K562 (cell line): ENCODE data around the gene EPB41L4A. TPM values are rescaled to one million over a fixed set of nuclear protein-coding genes. Genes with fewer than 3 reads are reported as not detected.

Experiments used
- BRD4 ChIP-seq: fragments of 200-600 bp; sonication (generic); IDR thresholded peaks from 2 replicates; pipeline ENCODE4 v1.6.1; 2017; ENCODE audit warnings: inconsistent platforms
- CC2D1A ChIP-seq: fragments of 450-650 bp; IDR thresholded peaks from 2 replicates; pipeline ENCODE4 v1.6.1; 2017; ENCODE audit warnings: mild to moderate bottlenecking
- CHD2 ChIP-seq: IDR thresholded peaks from 2 replicates; pipeline ENCODE4 v1.6.1; 2011; ENCODE audit warnings: low read depth, low read length
- ERF ChIP-seq: fragments of 450-650 bp; formaldehyde crosslinking; IDR thresholded peaks from 2 replicates; pipeline ENCODE4 v1.4.0; 2020; ENCODE audit warnings: mild to moderate bottlenecking, mixed read lengths
- GATAD2A ChIP-seq: fragments of 450-650 bp; IDR thresholded peaks from 2 replicates; pipeline ENCODE4 v1.6.1; 2017
- MCM5 ChIP-seq: fragments of 450-650 bp; IDR thresholded peaks from 2 replicates; pipeline ENCODE4 v1.6.1; 2016; ENCODE audit warnings: low read depth
- POLR3A ChIP-seq: IDR thresholded peaks from 2 replicates; pipeline ENCODE4 v1.6.1; 2011; ENCODE audit warnings: borderline replicate concordance, mild to moderate bottlenecking, moderate library complexity; ENCODE audit not compliant: insufficient read length, insufficient read depth; ENCODE audit errors: extremely low read depth
- SP2 ChIP-seq: IDR thresholded peaks from 2 replicates; pipeline ENCODE4 v1.6.1; 2011; ENCODE audit warnings: mild to moderate bottlenecking, low read depth, low read length, moderate library complexity; ENCODE audit not compliant: poor library complexity, severe bottlenecking; ENCODE audit errors: extremely low read depth
- ZNF140 ChIP-seq: fragments of 250-450 bp; sonication (Bioruptor Pico); IDR thresholded peaks from 2 replicates; pipeline ENCODE4 v1.8.0; 2021; ENCODE audit warnings: moderate library complexity, mild to moderate bottlenecking, inconsistent platforms
- ZNF778 ChIP-seq: fragments of 450-650 bp; formaldehyde crosslinking; IDR thresholded peaks from 2 replicates; pipeline ENCODE4 v1.4.0; 2020; ENCODE audit warnings: mild to moderate bottlenecking, moderate library complexity
- ZNF785 ChIP-seq: fragments of 250-450 bp; sonication (Bioruptor Pico); IDR thresholded peaks from 2 replicates; pipeline ENCODE4 v1.4.0; 2020; ENCODE audit warnings: mild to moderate bottlenecking
- polyA plus RNA-seq, 8 experiments: library from polyadenylated mRNA; depleted of rRNA in 4 of 8; stranded (reverse) in 5 of 8; unstranded in 3 of 8; fragments of >200 nt; fragmentation: Nextera tagmentation in 2 of 8; fragmentation: Illumina TruSeq in 1 of 8; extraction: Ambion mirVana in 2 of 8; extraction: Trizol in 1 of 8; gene quantifications; 2 replicates each; pipeline versions ENCODE4 v1.2.1 to v1.2.3, GENCODE V29; 2011 to 2014; ENCODE audit warnings: inconsistent platforms in 1 of 8, missing spikeins in 1 of 8
- total RNA-seq, 7 experiments: library from RNA; depleted of rRNA in 6 of 7; stranded (reverse); fragments of >200 nt in 6 of 7; fragmentation: Illumina TruSeq in 2 of 7; extraction: Trizol in 2 of 7; gene quantifications; 2 replicates each; pipeline versions ENCODE4 v1.2.1 to v1.2.3, GENCODE V29; 2011 to 2021; ENCODE audit warnings: low replicate concordance in 1 of 7
- TF ChIP-seq, protein P1 (sequence below): fragments of 250-450 bp; sonication (Bioruptor Pico); IDR thresholded peaks from 2 replicates; pipeline ENCODE4 v1.5.1; 2021; ENCODE audit warnings: mild to moderate bottlenecking
- TF ChIP-seq, protein P2 (sequence below): sonication (generic); formaldehyde crosslinking; IDR thresholded peaks from 2 replicates; pipeline ENCODE4 v1.8.0; 2022; ENCODE audit warnings: mild to moderate bottlenecking, missing genetic modification reagents
- TF ChIP-seq, protein P3 (sequence below): IDR thresholded peaks from 2 replicates; pipeline ENCODE4 v1.6.1; 2012; ENCODE audit warnings: low read depth, low read length, improper control_type of control experiment, borderline replicate concordance
- TF ChIP-seq, protein P4 (sequence below): fragments of 150-350 bp; conservative IDR thresholded peaks from 2 replicates; pipeline ENCODE4 v1.6.1; 2014; ENCODE audit warnings: low read length

The EPB41L4A gene
- total and polyA plus RNA-seq, 9 of the 15 experiments (the other 6 are each of a cell fraction or from before 2014, with no cell fraction given), result 0.04 to 0.35 (median 0.12) TPM; not detected in 3

DNA sequence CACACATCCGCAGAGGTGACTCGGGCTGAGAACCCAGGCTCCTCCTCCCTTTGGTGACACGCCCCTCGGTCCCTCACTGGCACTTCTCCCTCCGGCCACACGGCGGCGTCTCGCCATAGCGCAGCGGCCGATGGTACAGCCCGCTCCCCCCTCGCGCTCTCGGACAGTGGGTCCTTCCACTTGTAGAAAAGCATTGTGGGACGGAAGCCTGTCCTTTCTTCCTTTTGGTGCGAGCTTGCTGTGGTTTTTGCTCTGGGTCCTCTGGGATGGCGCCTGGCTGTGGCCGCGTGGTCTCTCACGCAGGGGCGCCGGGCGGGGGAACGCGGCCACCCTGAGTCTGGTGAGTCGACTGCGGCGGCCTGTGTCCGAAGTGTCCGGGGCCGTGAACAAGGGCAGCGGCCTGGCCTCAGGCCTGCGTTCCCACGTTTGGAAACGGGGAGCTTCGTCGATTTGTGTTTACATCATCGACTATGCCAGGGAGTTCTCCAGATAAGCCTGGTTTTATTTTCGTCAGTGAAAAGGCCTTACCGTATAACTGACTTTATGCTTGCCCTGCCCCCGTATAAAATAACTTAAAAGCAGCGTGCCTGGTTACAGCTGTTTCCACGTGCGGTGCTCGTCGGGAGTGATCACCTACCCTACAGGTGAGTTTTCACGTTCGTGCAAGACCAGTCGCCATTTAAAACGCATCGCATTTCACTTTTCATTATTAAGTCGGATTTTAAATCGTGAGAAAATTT is 258.3 kb downstream of the EPB41L4A start (continued):
- TF ChIP-seq, protein P1, sequence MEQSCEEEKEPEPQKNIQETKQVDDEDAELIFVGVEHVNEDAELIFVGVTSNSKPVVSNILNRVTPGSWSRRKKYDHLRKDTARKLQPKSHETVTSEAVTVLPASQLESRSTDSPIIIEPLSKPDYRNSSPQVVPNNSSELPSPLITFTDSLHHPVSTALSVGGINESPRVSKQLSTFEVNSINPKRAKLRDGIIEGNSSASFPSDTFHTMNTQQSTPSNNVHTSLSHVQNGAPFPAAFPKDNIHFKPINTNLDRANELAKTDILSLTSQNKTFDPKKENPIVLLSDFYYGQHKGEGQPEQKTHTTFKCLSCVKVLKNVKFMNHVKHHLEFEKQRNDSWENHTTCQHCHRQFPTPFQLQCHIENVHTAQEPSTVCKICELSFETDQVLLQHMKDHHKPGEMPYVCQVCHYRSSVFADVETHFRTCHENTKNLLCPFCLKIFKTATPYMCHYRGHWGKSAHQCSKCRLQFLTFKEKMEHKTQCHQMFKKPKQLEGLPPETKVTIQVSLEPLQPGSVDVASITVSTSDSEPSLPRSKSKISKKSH (CRISPR knock-in tag), result no peak
- TF ChIP-seq, protein P2, sequence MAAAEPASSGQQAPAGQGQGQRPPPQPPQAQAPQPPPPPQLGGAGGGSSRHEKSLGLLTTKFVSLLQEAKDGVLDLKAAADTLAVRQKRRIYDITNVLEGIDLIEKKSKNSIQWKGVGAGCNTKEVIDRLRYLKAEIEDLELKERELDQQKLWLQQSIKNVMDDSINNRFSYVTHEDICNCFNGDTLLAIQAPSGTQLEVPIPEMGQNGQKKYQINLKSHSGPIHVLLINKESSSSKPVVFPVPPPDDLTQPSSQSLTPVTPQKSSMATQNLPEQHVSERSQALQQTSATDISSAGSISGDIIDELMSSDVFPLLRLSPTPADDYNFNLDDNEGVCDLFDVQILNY, result peak; percentile 77; the same call in 1 of the 2 replicates
- TF ChIP-seq CHD2 (no peak), MCM5 (no peak), SP2 (peak; percentile 28), ZNF140 (no peak), BRD4 (peak; percentile 84; the same call in 1 of the 2 replicates), POLR3A (no peak), ZNF785 (CRISPR knock-in tag) (no peak), GATAD2A (no peak), CC2D1A (peak; percentile 74), ERF (CRISPR knock-in tag) (no peak), ZNF778 (CRISPR knock-in tag) (no peak)
- TF ChIP-seq, protein P3, sequence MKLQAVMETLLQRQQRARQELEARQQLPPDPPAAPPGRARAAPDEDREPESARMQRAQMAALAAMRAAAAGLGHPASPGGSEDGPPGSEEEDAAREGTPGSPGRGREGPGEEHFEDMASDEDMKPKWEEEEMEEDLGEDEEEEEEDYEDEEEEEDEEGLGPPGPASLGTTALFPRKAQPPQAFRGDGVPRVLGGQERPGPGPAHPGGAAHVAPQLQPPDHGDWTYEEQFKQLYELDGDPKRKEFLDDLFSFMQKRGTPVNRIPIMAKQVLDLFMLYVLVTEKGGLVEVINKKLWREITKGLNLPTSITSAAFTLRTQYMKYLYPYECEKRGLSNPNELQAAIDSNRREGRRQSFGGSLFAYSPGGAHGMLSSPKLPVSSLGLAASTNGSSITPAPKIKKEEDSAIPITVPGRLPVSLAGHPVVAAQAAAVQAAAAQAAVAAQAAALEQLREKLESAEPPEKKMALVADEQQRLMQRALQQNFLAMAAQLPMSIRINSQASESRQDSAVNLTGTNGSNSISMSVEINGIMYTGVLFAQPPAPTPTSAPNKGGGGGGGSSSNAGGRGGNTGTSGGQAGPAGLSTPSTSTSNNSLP, result peak; percentile 87; the same call in 1 of the 2 replicates
- TF ChIP-seq, protein P4, sequence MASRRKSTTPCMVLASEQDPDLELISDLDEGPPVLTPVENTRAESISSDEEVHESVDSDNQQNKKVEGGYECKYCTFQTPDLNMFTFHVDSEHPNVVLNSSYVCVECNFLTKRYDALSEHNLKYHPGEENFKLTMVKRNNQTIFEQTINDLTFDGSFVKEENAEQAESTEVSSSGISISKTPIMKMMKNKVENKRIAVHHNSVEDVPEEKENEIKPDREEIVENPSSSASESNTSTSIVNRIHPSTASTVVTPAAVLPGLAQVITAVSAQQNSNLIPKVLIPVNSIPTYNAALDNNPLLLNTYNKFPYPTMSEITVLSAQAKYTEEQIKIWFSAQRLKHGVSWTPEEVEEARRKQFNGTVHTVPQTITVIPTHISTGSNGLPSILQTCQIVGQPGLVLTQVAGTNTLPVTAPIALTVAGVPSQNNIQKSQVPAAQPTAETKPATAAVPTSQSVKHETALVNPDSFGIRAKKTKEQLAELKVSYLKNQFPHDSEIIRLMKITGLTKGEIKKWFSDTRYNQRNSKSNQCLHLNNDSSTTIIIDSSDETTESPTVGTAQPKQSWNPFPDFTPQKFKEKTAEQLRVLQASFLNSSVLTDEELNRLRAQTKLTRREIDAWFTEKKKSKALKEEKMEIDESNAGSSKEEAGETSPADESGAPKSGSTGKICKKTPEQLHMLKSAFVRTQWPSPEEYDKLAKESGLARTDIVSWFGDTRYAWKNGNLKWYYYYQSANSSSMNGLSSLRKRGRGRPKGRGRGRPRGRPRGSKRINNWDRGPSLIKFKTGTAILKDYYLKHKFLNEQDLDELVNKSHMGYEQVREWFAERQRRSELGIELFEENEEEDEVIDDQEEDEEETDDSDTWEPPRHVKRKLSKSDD, result peak; percentile 50; the same call in 1 of the 2 replicates
